AG10803 (cell line): ENCODE measurements around the gene ARID1B.

Source experiments
- DNase-seq: peaks from one replicate; pipeline ENCODE4 v3.0.0; 2010; ENCODE audit warnings: low read depth
- H3K4me3 ChIP-seq: 2 replicates; pipeline ENCODE4 v1.5.1; 2011; ENCODE audit warnings: mild to moderate bottlenecking, low read length, control low read depth
- CTCF ChIP-seq: conservative IDR thresholded peaks from 2 replicates; pipeline ENCODE4 v1.5.1; 2011; ENCODE audit warnings: mild to moderate bottlenecking, low read length, control low read depth, inconsistent platforms

ARID1B gene

GRCh38 chr6:157063923-157064322 is 286.7 kb downstream of the ARID1B start:
- no peak for TF ChIP-seq CTCF

DNA sequence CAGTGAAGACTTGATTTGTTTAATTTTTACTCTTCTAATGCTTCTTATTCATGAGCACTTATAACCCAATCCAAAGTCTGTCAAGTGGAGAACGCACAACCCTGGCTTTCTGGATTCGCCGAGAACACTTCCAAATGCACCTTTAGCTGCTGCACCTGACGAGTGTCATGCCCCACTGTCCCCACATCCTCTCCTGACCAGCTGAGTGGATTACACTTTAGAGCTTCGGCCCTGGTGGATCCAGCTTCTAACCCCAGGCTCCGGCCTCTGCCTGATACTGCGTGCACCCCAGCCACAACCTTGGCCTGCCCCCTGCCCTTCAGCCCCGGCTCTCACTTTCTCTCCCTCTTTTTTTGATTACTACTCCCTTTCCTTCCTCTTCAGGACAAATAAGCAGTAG is 287.3 kb downstream of the ARID1B start:
- no peak overlapping the region for H3K4me3 ChIP-seq
- DNase-seq, result no peak
- TF ChIP-seq CTCF, result no peak

More at GRCh38 chr6:157063923-157064322, 286.7 kb downstream of the ARID1B start:
- no peak for DNase-seq
- no peak overlapping the region for H3K4me3 ChIP-seq

GRCh38 chr6:157065366-157065765 is 288.2 kb downstream of the ARID1B start:
- TF ChIP-seq CTCF, result no peak
- no peak overlapping the region for H3K4me3 ChIP-seq
- DNase-seq, result no peak

GRCh38 chr6:157066781-157067491 is 289.8 kb downstream of the ARID1B start:
- no peak overlapping the region for H3K4me3 ChIP-seq
- no peak for TF ChIP-seq CTCF
- no peak for DNase-seq

DNA sequence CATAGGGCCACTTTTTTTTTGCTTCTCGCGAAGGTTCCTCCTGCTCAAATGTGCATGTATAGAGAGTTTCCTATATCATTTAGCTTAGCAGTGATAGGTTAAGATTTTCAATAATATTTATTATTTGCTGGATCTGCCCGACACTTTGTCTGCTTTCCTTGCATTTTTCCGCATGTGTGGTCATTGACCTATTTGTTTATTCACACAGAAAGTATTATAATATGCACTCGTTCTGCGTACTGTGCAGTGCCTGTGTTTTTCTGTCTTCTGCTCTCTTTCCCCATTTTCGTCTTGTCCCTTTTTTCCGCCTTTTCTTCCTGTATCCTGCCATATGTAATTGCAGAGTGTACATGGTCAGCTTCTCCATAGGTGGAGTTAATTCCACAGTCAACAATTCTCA is 290.3 kb downstream of the ARID1B start:
- DNase-seq, result no peak
- TF ChIP-seq CTCF, result no peak
- no peak overlapping the region for H3K4me3 ChIP-seq

GRCh38 chr6:157068691-157069324 is 291.6 kb downstream of the ARID1B start:
- TF ChIP-seq CTCF, result no peak
- DNase-seq, result no peak

GRCh38 chr6:157069585-157069984 is 292.4 kb downstream of the ARID1B start:
- TF ChIP-seq CTCF, result no peak
- no peak overlapping the region for H3K4me3 ChIP-seq
- DNase-seq, result no peak

More at GRCh38 chr6:157068691-157069324, 291.6 kb downstream of the ARID1B start:
- H3K4me3 ChIP-seq, result no peak overlapping the region
